HEK293 (cell line): ENCODE data around the gene BCCIP.

Experiments used
- CTCF ChIA-PET: fragments of 350-600 bp; formaldehyde crosslinking; extraction: SDS; loops from one replicate; lab custom pipeline; 2021; ENCODE audit warnings: antibody characterized with exemption; lab: Yijun Ruan, JAX
- POLR2A ChIA-PET: fragments of 300-600 bp; formaldehyde crosslinking; extraction: SDS; loops from one replicate; lab custom pipeline; 2020; ENCODE audit warnings: antibody characterized with exemption, inconsistent platforms; lab: Yijun Ruan, JAX
- H3K27ac ChIP-seq: fragments of 200-500 bp; sonication (Bioruptor generic); 2 replicates; pipeline ENCODE4 v1.5.1; 2014; ENCODE audit warnings: low read depth, low read length, control low read depth, inconsistent platforms; ENCODE audit errors: extremely low read depth
- H3K36me3 ChIP-seq, 2 experiments: fragments of 200-500 bp in 1 of 2; sonication (Bioruptor generic) in 1 of 2; 1 replicate in 1 of 2; 2 replicates in 1 of 2; pipeline ENCODE4 v1.5.1; 2014 to 2017; ENCODE audit warnings: inconsistent platforms in 2 of 2, low read length in 2 of 2; ENCODE audit not compliant: control insufficient read depth in 2 of 2, insufficient read depth in 1 of 2
- H3K4me1 ChIP-seq: fragments of 200-500 bp; sonication (Bioruptor generic); 2 replicates; pipeline ENCODE4 v1.5.1; 2014; ENCODE audit warnings: mild to moderate bottlenecking, low read length, inconsistent platforms; ENCODE audit not compliant: control insufficient read depth, insufficient read depth
- H3K4me3 ChIP-seq: 2 replicates; pipeline ENCODE4 v1.5.1; 2011; ENCODE audit warnings: low read depth, mild to moderate bottlenecking, control low read depth, low read length, moderate library complexity
- H3K9me3 ChIP-seq: fragments of 200-500 bp; sonication (Bioruptor generic); 2 replicates; pipeline ENCODE4 v1.5.1; 2014; ENCODE audit warnings: low read depth, low read length, inconsistent platforms; ENCODE audit not compliant: control insufficient read depth, insufficient read depth
- PRDM4 ChIP-seq: fragments of 450-650 bp; formaldehyde crosslinking; IDR thresholded peaks from 2 replicates; pipeline ENCODE4 v1.5.1; 2017; ENCODE audit warnings: missing biosample characterization, missing genetic modification characterization
- REST ChIP-seq: fragments of 450-650 bp; formaldehyde crosslinking; IDR thresholded peaks from 2 replicates; pipeline ENCODE4 v1.5.1; 2016; ENCODE audit warnings: missing biosample characterization, missing genetic modification characterization
- SETDB1 ChIP-seq: IDR thresholded peaks from one replicate; pipeline ENCODE4 v1.6.1; 2017; ENCODE audit warnings: mild to moderate bottlenecking, low read length, moderate library complexity, mixed read lengths; ENCODE audit not compliant: insufficient read length
- ZBTB7A ChIP-seq: fragments of 450-650 bp; formaldehyde crosslinking; IDR thresholded peaks from 2 replicates; pipeline ENCODE4 v1.5.1; 2016; ENCODE audit warnings: low read depth, missing biosample characterization, missing genetic modification characterization
- ZEB2 ChIP-seq: fragments of 450-650 bp; formaldehyde crosslinking; IDR thresholded peaks from 2 replicates; pipeline ENCODE4 v1.5.1; 2016; ENCODE audit warnings: missing biosample characterization, missing genetic modification characterization
- ZNF202 ChIP-seq: fragments of 450-650 bp; formaldehyde crosslinking; IDR thresholded peaks from 2 replicates; pipeline ENCODE4 v1.5.1; 2016; ENCODE audit warnings: missing biosample characterization, missing genetic modification characterization, borderline replicate concordance
- ZNF214 ChIP-seq: fragments of 450-650 bp; formaldehyde crosslinking; IDR thresholded peaks from 2 replicates; pipeline ENCODE4 v1.5.1; 2017; ENCODE audit warnings: missing biosample characterization, mild to moderate bottlenecking, missing genetic modification characterization, borderline replicate concordance
- ZNF266 ChIP-seq: fragments of 450-650 bp; formaldehyde crosslinking; IDR thresholded peaks from 2 replicates; pipeline ENCODE4 v1.5.1; 2016; ENCODE audit warnings: missing biosample characterization, missing genetic modification characterization, low read depth
- ZNF335 ChIP-seq: fragments of 450-650 bp; formaldehyde crosslinking; conservative IDR thresholded peaks from 2 replicates; pipeline ENCODE4 v1.5.1; 2016; ENCODE audit warnings: missing biosample characterization, missing genetic modification characterization
- ZNF426 ChIP-seq: fragments of 450-650 bp; formaldehyde crosslinking; IDR thresholded peaks from 2 replicates; pipeline ENCODE4 v1.5.1; 2017; ENCODE audit warnings: missing biosample characterization, missing genetic modification characterization, mild to moderate bottlenecking, inconsistent platforms, moderate library complexity
- ZNF473 ChIP-seq: fragments of 450-650 bp; formaldehyde crosslinking; IDR thresholded peaks from 2 replicates; pipeline ENCODE4 v1.5.1; 2017; ENCODE audit warnings: missing biosample characterization, missing genetic modification characterization
- ZNF549 ChIP-seq: fragments of 450-650 bp; IDR thresholded peaks from 2 replicates; pipeline ENCODE4 v1.5.1; 2018; ENCODE audit warnings: missing biosample characterization, missing genetic modification characterization, mild to moderate bottlenecking, inconsistent platforms, moderate library complexity
- ZNF580 ChIP-seq: fragments of 450-650 bp; formaldehyde crosslinking; IDR thresholded peaks from 2 replicates; pipeline ENCODE4 v1.5.1; 2016; ENCODE audit warnings: missing biosample characterization, missing genetic modification characterization
- ZNF645 ChIP-seq: fragments of 450-650 bp; formaldehyde crosslinking; IDR thresholded peaks from 2 replicates; pipeline ENCODE4; 2016; ENCODE audit warnings: missing biosample characterization, missing genetic modification characterization
- ZNF677 ChIP-seq: fragments of 450-650 bp; IDR thresholded peaks from 2 replicates; pipeline ENCODE4 v1.5.0; 2018; ENCODE audit warnings: missing biosample characterization, mild to moderate bottlenecking, missing genetic modification characterization, moderate library complexity
- ZNF830 ChIP-seq: fragments of 450-650 bp; IDR thresholded peaks from 2 replicates; pipeline ENCODE4 v1.5.0; 2018; ENCODE audit warnings: missing biosample characterization, missing genetic modification characterization, low read depth, mild to moderate bottlenecking, moderate library complexity
- ZSCAN16 ChIP-seq: fragments of 450-650 bp; formaldehyde crosslinking; IDR thresholded peaks from 2 replicates; pipeline ENCODE4 v1.5.1; 2016; ENCODE audit warnings: missing biosample characterization, missing genetic modification characterization
- ZSCAN4 ChIP-seq: fragments of 450-650 bp; formaldehyde crosslinking; IDR thresholded peaks from 2 replicates; pipeline ENCODE4 v1.5.1; 2017; ENCODE audit warnings: missing biosample characterization, missing genetic modification characterization

Gene BCCIP

GRCh38 chr10:125773687-125774543 is 49.4 kb upstream of the BCCIP start:
- no peaks in the 10 kb centered on the region for H3K4me1 ChIP-seq
- no peak overlapping the region for H3K27ac ChIP-seq
- TF ChIP-seq PRDM4 (no peak), ZSCAN16 (tag by site-specific recombination) (no peak), ZNF677 (tag by site-specific recombination) (no peak), ZNF202 (tag by site-specific recombination) (no peak), ZNF830 (tag by site-specific recombination) (no peak), ZNF426 (tag by site-specific recombination) (no peak), ZNF549 (tag by site-specific recombination) (no peak), ZNF473 (tag by site-specific recombination) (no peak), ZNF266 (tag by site-specific recombination) (no peak), ZEB2 (tag by site-specific recombination) (no peak)
- CTCF ChIA-PET, result no interaction called here
- no peak overlapping the region for H3K4me3 ChIP-seq
- H3K9me3 ChIP-seq, result no peaks in the 10 kb centered on the region
- peaks cover 0 to 6% of the 10 kb centered on the region in 2 experiments; a peak in 1 of 3 replicates for H3K36me3 ChIP-seq
- POLR2A ChIA-PET, result no interaction called here

GRCh38 chr10:125774581-125775191 is 48.7 kb upstream of the BCCIP start:
- TF ChIP-seq ZSCAN4 (tag by site-specific recombination) (no peak), ZNF580 (tag by site-specific recombination) (no peak), ZNF214 (tag by site-specific recombination) (no peak), SETDB1 (no peak), ZNF645 (tag by site-specific recombination) (no peak), REST (no peak), ZNF335 (tag by site-specific recombination) (no peak), ZBTB7A (no peak)
- TF ChIP-seq, all 188 proteins: peak for 0
- no peaks in the 10 kb centered on the region for H3K4me1 ChIP-seq
- no peaks in the 10 kb centered on the region for H3K9me3 ChIP-seq
- no peak overlapping the region for H3K4me3 ChIP-seq
- no peaks in the 10 kb centered on the region for H3K36me3 ChIP-seq
- no peak overlapping the region for H3K27ac ChIP-seq
- ChIA-PET CTCF (no interaction called here), POLR2A (no interaction called here)
